ENCODE data around the gene KARS1.

Gene KARS1

GRCh38 chr16:75647492-75648264 lies at the start of gene KARS1, which contains the start of gene TERF2IP:
TSS of gene KARS1 (minus strand) at chr16:75647665. CDS start at chr16:75647639, 26 bp downstream.
TSS of gene TERF2IP (plus strand) at chr16:75647773. CDS start at chr16:75647883, 110 bp downstream.
- no peaks in the 10 kb centered on the region for H3K9me2 ChIP-seq (ENCODE audit: low read depth, low read length)
- H3K27ac ChIP-seq (ENCODE audit: low read depth, low read length, poor library complexity, severe bottlenecking), result peak within 1 kb of the TSS; percentile 86
- no peaks in the 10 kb centered on the region for H3K9me3 ChIP-seq (ENCODE audit: low read length)
- H3K36me3 ChIP-seq (ENCODE audit: insufficient read depth, low read length), result peaks cover 33% of the 10 kb centered on the region
- H3K4me2 ChIP-seq (ENCODE audit: low read length), result peak within 1 kb of the TSS; percentile 87
- peaks cover 89% of the 10 kb centered on the region for H3K79me2 ChIP-seq (ENCODE audit: insufficient read depth, low read length)
- peak within 1 kb of the TSS; percentile 94 for H3K9ac ChIP-seq (ENCODE audit: low read length)
- H2AFZ ChIP-seq (ENCODE audit: low read length), result no peak within 1 kb of the TSS
- TF ChIP-seq EZH2 (IDR thresholded peaks at IDR 0.05; ENCODE audit: borderline replicate concordance, low read length), result no peak
- TF ChIP-seq, protein P1, sequence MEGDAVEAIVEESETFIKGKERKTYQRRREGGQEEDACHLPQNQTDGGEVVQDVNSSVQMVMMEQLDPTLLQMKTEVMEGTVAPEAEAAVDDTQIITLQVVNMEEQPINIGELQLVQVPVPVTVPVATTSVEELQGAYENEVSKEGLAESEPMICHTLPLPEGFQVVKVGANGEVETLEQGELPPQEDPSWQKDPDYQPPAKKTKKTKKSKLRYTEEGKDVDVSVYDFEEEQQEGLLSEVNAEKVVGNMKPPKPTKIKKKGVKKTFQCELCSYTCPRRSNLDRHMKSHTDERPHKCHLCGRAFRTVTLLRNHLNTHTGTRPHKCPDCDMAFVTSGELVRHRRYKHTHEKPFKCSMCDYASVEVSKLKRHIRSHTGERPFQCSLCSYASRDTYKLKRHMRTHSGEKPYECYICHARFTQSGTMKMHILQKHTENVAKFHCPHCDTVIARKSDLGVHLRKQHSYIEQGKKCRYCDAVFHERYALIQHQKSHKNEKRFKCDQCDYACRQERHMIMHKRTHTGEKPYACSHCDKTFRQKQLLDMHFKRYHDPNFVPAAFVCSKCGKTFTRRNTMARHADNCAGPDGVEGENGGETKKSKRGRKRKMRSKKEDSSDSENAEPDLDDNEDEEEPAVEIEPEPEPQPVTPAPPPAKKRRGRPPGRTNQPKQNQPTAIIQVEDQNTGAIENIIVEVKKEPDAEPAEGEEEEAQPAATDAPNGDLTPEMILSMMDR (IDR thresholded peaks at IDR 0.05; ENCODE audit: low read length), result no peak
- no peaks in the 10 kb centered on the region for H3F3A ChIP-seq (ENCODE audit: insufficient read depth, low read length)
- H3K4me1 ChIP-seq (ENCODE audit: insufficient read depth, low read length, severe bottlenecking), result peaks cover 59% of the 10 kb centered on the region
- H4K20me1 ChIP-seq (ENCODE audit: insufficient read depth, low read length), result no peaks in the 10 kb centered on the region; the same call in 1 of the 2 replicates
- no peaks in the 10 kb centered on the region for H3K27me3 ChIP-seq (ENCODE audit: insufficient read depth, low read length)
- H3K4me3 ChIP-seq (ENCODE audit: low read depth, low read length, poor library complexity, severe bottlenecking), result peak within 1 kb of the TSS; percentile 84

DNA sequence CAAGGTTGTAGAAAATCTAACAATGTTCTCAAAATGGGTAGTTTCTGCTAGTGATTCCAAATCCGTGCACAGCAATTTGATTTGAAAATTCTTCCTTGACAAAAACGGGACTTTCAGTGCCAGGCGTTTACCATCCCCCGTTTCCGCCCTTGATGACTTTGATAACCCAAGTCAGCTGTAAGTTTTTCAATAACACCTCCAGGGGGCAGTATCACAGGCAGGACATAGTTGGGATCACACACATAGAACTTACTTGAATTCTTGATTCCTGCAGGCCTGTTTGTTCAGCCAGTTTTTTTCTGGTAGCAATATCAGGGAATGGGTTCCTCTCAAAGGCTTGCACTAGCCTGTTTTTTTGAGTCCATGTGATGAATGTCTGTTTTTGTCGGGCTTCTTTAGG lies 48.2 kb upstream of the KARS1 start:
- no peaks in the 10 kb centered on the region for H3K36me3 ChIP-seq (ENCODE audit: insufficient read depth, low read length)
- TF ChIP-seq, protein P1 (IDR thresholded peaks at IDR 0.05; ENCODE audit: low read length), result peak; percentile 27; the same call in 1 of the 2 replicates
- no peak for TF ChIP-seq EZH2 (IDR thresholded peaks at IDR 0.05; ENCODE audit: borderline replicate concordance, low read length)
- no peak overlapping the region for H3K4me2 ChIP-seq (ENCODE audit: low read length)
- H3K27ac ChIP-seq (ENCODE audit: low read depth, low read length, poor library complexity, severe bottlenecking), result no peak overlapping the region
- H4K20me1 ChIP-seq (ENCODE audit: insufficient read depth, low read length), result no peaks in the 10 kb centered on the region
- H3K9me3 ChIP-seq (ENCODE audit: low read length), result no peaks in the 10 kb centered on the region
- H3K9me2 ChIP-seq (ENCODE audit: low read depth, low read length), result no peaks in the 10 kb centered on the region
- H3K9ac ChIP-seq (ENCODE audit: low read length), result no peak overlapping the region
- no peak overlapping the region for H3K4me3 ChIP-seq (ENCODE audit: low read depth, low read length, poor library complexity, severe bottlenecking)
- H3F3A ChIP-seq (ENCODE audit: insufficient read depth, low read length), result no peaks in the 10 kb centered on the region
- no peak overlapping the region for H2AFZ ChIP-seq (ENCODE audit: low read length)
- H3K27me3 ChIP-seq (ENCODE audit: insufficient read depth, low read length), result no peaks in the 10 kb centered on the region
- H3K4me1 ChIP-seq (ENCODE audit: insufficient read depth, low read length, severe bottlenecking), result no peaks in the 10 kb centered on the region
- no peaks in the 10 kb centered on the region for H3K79me2 ChIP-seq (ENCODE audit: insufficient read depth, low read length)

DNA sequence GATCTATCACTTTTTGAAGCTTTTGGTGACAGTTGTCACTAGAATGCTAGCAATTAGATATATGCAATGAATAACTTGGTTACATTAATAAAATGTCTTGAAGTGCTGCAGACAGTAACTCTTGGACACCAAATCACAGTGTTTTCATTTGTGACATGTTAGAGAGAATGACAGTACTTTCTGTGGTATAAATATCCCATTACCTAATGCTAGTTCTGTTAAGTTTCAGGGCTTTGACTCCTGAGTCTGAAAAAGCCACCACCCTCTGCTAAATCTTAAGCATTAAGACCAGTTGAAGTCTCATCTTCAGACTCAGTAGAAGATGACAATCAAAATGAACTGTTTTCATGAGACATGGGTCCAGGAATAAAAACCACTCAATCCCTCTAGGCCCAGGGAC lies 39.9 kb upstream of the KARS1 start:
- H3F3A ChIP-seq (ENCODE audit: insufficient read depth, low read length), result no peaks in the 10 kb centered on the region
- no peak overlapping the region for H2AFZ ChIP-seq (ENCODE audit: low read length)
- no peaks in the 10 kb centered on the region for H4K20me1 ChIP-seq (ENCODE audit: insufficient read depth, low read length)
- no peak overlapping the region for H3K27ac ChIP-seq (ENCODE audit: low read depth, low read length, poor library complexity, severe bottlenecking)
- H3K4me1 ChIP-seq (ENCODE audit: insufficient read depth, low read length, severe bottlenecking), result no peaks in the 10 kb centered on the region
- H3K27me3 ChIP-seq (ENCODE audit: insufficient read depth, low read length), result no peaks in the 10 kb centered on the region
- no peaks in the 10 kb centered on the region for H3K79me2 ChIP-seq (ENCODE audit: insufficient read depth, low read length)
- H3K9me2 ChIP-seq (ENCODE audit: low read depth, low read length), result no peaks in the 10 kb centered on the region
- TF ChIP-seq, protein P1 (IDR thresholded peaks at IDR 0.05; ENCODE audit: low read length), result no peak
- no peak for TF ChIP-seq EZH2 (IDR thresholded peaks at IDR 0.05; ENCODE audit: borderline replicate concordance, low read length)
- no peak overlapping the region for H3K9ac ChIP-seq (ENCODE audit: low read length)
- H3K4me3 ChIP-seq (ENCODE audit: low read depth, low read length, poor library complexity, severe bottlenecking), result no peak overlapping the region
- H3K9me3 ChIP-seq (ENCODE audit: low read length), result 0 out of 2 replicates have a peak, but pooled peaks cover 2% of the 10 kb centered on the region
- no peak overlapping the region for H3K4me2 ChIP-seq (ENCODE audit: low read length)
- H3K36me3 ChIP-seq (ENCODE audit: insufficient read depth, low read length), result no peaks in the 10 kb centered on the region; the same call in 1 of the 2 replicates
